ENCODE data around the gene AQP12A.
"Not testable (repeated sequence)": the region's sequence is repeated elsewhere in the genome, so short reads cannot be mapped to it uniquely, and the experiment has no call there.

AQP12A gene, protein sequence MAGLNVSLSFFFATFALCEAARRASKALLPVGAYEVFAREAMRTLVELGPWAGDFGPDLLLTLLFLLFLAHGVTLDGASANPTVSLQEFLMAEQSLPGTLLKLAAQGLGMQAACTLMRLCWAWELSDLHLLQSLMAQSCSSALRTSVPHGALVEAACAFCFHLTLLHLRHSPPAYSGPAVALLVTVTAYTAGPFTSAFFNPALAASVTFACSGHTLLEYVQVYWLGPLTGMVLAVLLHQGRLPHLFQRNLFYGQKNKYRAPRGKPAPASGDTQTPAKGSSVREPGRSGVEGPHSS

DNA sequence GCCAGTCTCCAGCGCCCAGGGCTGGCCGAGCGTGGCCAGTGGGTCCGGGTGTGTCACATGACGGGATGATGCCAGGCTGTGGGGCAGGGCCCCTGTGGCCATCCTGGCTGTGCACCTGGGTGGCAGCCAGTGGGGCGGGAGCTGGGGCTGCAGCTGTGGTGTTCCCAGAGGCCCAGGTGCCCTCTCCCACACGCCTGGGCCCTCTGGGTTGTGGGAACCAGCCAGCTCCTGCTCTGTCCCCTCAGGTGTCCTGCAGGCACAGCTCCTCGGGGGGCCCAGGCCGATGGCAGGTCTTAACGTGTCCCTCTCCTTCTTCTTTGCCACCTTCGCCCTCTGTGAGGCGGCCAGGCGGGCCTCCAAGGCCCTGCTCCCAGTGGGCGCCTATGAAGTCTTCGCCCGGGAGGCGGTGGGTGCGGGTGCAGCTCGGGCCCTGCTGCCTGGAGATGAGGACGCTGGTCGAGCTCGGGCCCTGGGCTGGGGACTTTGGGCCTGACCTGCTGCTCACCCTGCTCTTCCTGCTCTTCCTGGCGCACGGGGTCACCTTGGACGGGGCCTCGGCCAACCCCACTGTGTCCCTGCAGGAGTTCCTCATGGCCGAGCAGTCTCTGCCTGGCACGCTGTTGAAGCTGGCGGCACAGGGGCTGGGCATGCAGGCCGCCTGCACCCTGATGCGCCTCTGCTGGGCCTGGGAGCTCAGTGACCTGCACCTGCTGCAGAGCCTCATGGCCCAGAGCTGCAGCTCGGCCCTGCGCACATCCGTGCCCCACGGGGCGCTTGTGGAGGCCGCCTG, at the start of gene AQP12A:
AQP12A (plus strand) TSS at position 236 of the 790 bp plus-strand sequence; CDS start at position 284, 48 bp downstream.
- H3K79me2 ChIP-seq (ENCODE audit: insufficient read depth, low read depth); H3K27ac ChIP-seq; H3K9ac ChIP-seq; H3K27me3 ChIP-seq (ENCODE audit: insufficient read depth, low read depth); H3K36me3 ChIP-seq (ENCODE audit: insufficient read depth); H3K4me1 ChIP-seq (ENCODE audit: low read depth, poor library complexity, severe bottlenecking); H3K4me3 ChIP-seq (IDR thresholded peaks at IDR 0.05; ENCODE audit: insufficient read depth, low read depth, low read length); H2AFZ ChIP-seq (ENCODE audit: low read depth); H4K20me1 ChIP-seq (ENCODE audit: insufficient read depth); H3K4me2 ChIP-seq: not testable (repeated sequence)

DNA sequence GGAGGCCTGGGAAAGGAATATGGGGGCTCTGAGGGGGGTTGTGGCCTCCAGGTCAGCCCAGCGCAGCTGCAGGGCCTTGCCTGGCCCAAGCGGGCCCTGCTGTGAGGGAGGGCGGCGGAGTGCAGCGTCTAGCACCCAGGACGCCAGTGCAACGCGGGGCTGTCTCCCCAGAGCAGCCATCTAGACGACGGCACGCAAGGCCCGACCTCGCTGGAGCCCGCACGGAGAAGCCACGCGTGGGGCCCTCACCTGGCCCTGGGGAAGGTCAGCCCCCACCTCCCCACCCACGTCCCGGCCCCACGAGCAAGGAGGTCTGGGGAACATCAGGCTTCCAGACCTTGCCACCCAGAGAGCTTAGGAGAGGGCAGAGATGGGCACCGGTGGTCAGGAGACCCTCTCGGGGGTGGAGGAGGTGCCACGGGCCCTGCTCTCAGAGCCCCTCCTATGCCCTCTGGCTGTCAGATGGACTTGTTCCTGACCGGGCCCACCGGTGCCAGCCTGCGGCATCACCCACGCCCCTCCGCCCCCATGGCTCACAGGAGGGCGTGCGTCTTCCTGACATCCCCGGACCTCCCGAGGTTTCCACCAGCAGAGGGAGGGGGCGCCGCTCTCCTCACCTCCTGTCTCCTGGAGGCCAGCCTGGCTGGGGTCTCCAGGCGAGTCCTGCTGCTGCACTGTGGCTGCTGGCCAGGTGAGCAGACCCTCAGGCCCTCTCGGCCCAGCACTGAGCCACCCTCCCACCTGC, 49.4 kb upstream of the AQP12A start:
- Histone ChIP-seq H4K20me1 (ENCODE audit: insufficient read depth) (no peaks in the 10 kb centered on the region), H3K9ac (no peak overlapping the region), H3K79me2 (ENCODE audit: insufficient read depth, low read depth) (no peaks in the 10 kb centered on the region), H3K4me1 (ENCODE audit: low read depth, poor library complexity, severe bottlenecking) (no peaks in the 10 kb centered on the region), H3K4me2 (no peak overlapping the region), H3K27ac (no peak overlapping the region), H3K36me3 (ENCODE audit: insufficient read depth) (no peaks in the 10 kb centered on the region), H3K4me3 (IDR thresholded peaks at IDR 0.05; ENCODE audit: insufficient read depth, low read depth, low read length) (no peak overlapping the region), H2AFZ (ENCODE audit: low read depth) (no peak overlapping the region), H3K27me3 (ENCODE audit: insufficient read depth, low read depth) (peaks cover 21% of the 10 kb centered on the region; the same call in 1 of the 2 replicates)
- TF ChIP-seq, protein P1, sequence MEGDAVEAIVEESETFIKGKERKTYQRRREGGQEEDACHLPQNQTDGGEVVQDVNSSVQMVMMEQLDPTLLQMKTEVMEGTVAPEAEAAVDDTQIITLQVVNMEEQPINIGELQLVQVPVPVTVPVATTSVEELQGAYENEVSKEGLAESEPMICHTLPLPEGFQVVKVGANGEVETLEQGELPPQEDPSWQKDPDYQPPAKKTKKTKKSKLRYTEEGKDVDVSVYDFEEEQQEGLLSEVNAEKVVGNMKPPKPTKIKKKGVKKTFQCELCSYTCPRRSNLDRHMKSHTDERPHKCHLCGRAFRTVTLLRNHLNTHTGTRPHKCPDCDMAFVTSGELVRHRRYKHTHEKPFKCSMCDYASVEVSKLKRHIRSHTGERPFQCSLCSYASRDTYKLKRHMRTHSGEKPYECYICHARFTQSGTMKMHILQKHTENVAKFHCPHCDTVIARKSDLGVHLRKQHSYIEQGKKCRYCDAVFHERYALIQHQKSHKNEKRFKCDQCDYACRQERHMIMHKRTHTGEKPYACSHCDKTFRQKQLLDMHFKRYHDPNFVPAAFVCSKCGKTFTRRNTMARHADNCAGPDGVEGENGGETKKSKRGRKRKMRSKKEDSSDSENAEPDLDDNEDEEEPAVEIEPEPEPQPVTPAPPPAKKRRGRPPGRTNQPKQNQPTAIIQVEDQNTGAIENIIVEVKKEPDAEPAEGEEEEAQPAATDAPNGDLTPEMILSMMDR (conservative IDR thresholded peaks at IDR 0.05; ENCODE audit: low read depth, low read length) = no peak

DNA sequence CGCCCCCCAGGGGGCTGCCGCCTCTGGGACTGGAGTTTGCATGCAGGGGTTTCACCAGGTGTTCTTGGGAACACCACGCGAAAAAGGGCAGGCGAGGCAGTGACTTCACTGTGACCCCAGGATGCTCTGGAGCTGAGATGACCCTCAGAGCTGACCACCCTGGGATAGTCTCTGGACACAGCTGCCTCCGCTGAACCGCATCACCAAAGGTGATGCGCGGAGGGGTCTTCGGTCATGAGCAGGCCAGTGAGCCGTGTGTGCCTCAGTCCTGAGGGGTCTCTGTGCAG, 48.9 kb upstream of the AQP12A start:
- Histone ChIP-seq H3K4me2 (no peak overlapping the region), H3K27me3 (ENCODE audit: insufficient read depth, low read depth) (peaks cover 26% of the 10 kb centered on the region; the same call in 1 of the 2 replicates), H2AFZ (ENCODE audit: low read depth) (no peak overlapping the region), H3K4me3 (IDR thresholded peaks at IDR 0.05; ENCODE audit: insufficient read depth, low read depth, low read length) (no peak overlapping the region), H3K79me2 (ENCODE audit: insufficient read depth, low read depth) (no peaks in the 10 kb centered on the region), H4K20me1 (ENCODE audit: insufficient read depth) (no peaks in the 10 kb centered on the region), H3K9ac (no peak overlapping the region), H3K36me3 (ENCODE audit: insufficient read depth) (no peaks in the 10 kb centered on the region), H3K27ac (no peak overlapping the region), H3K4me1 (ENCODE audit: low read depth, poor library complexity, severe bottlenecking) (no peaks in the 10 kb centered on the region)
- TF ChIP-seq, protein P1 (conservative IDR thresholded peaks at IDR 0.05; ENCODE audit: low read depth, low read length) = no peak

DNA sequence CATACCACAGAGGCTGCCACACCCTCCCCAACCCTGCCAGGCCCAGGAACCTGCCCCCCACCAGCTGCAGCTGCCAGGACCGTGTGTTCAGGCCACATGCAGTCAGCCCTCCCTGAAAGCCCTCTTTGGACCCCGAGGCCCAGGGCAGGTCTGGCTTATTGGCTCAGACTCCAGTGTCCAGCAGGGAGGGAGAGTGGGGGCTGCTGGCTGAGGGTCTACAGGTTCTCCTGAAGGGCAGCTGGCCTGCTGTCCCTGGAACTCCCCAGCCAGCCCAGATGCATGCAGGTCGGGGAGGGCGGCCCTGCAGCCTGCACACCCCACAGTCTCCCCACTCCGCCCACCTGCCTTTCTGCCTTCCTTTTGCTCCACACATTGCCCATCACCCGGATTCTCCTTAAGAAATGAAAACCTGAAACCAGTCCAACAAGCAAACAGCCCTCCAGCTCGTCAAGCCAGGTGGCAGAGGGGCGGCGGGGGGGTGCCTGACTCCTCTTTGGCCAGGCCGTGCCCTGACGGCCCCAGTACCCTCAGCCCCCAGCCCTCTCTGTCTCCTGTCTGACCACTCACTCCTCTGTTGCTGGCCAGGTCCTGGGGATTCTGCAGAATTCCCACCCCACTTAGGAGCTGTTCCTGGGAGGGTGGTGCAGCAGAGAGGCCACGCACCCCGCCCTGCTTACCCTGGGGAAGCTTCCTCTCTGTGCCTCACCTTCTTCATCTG, 48.4 kb upstream of the AQP12A start:
- Histone ChIP-seq H3K79me2 (ENCODE audit: insufficient read depth, low read depth) (no peaks in the 10 kb centered on the region), H3K4me2 (no peak overlapping the region), H3K4me3 (IDR thresholded peaks at IDR 0.05; ENCODE audit: insufficient read depth, low read depth, low read length) (no peak overlapping the region), H4K20me1 (ENCODE audit: insufficient read depth) (no peaks in the 10 kb centered on the region), H3K4me1 (ENCODE audit: low read depth, poor library complexity, severe bottlenecking) (no peaks in the 10 kb centered on the region), H3K36me3 (ENCODE audit: insufficient read depth) (no peaks in the 10 kb centered on the region), H3K27ac (no peak overlapping the region), H3K9ac (no peak overlapping the region), H2AFZ (ENCODE audit: low read depth) (no peak overlapping the region), H3K27me3 (ENCODE audit: insufficient read depth, low read depth) (peaks cover 26% of the 10 kb centered on the region; the same call in 1 of the 2 replicates)
- TF ChIP-seq, protein P1 (conservative IDR thresholded peaks at IDR 0.05; ENCODE audit: low read depth, low read length) = no peak
